Measurements from ENCODE around the gene CRK.
"Not testable (repeated sequence)": the region's sequence is repeated elsewhere in the genome, so short reads cannot be mapped to it uniquely, and the experiment has no call there.

Gene CRK

DNA sequence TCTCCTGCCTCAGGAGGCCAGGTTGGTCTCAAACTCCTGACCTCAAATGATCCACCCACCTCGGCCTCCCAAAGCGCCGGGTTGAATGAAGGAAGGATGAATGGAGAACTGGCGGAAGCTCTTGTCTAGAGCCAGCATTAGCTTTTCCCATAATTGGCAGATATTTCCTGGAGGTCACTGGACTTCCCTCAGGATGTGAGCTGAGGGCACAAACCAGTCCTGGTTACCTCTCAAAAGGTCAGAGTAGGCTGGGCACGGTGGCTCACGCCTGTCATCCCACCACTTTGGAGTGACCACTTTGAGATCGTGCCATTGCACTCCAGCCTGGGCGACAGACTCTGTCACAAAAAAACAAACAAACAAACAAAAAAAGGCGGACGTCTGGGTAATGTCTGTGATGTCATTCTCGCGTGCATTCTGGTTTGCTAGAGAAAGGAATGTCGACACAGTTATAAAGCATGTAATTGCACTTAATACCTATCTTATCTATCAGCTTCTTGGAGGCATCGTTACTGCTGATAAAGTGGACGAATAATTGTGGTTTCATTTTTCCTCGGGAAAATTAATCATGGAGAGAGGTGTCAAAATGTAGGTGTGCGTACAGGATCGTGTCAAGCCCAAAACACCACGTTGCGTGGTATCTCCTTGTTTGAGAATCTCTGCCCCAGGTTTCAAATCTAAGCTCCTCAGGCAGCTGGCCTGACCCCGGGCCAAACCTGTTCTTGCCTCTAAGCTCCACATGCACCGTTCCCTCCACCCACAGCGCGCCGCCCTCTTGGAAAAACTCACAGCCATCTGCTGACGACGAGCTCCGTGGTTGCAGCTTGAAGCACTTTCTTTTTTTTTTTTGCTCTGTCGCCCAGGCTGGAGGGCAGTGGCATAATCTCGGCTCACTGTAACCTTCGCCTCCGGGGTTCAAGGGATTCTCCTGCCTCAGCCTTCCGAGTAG is 6.4 kb upstream of the CRK start:
- no peak for DNase-seq

DNA sequence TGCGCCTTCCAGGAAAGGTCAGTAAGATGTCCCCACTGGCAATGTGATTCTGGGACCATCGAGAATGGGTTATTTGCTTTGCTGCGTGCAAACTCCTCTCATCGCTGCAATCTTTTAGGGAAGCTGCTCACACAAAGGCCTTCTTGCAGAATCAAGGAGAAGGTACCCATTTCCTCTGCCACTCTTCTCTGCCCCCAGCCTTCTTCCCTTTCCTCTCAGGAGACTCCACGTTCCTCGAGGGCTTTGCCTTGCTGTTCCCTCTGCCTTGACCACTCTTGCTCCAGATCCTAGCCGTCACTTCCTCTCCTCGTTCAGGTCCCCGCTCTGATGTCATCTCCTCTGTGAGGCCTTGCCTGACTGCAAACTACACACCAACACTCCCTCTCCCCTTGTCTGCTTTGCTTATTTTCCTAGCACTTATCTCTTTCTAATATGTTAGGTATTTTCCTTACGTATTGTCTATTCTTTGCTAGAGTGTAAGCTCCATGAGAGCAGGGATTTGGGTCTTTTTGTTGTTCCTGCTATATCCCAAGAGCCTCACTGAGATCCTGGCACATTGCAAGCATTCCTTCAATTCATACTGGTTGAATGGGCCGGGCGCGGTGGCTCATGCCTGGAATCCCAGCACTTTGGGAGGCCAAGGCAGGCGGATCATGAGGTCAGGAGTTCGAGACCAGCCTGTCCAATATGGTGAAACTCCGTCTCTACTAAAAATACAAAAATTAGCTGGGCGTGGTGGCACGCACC is 5.3 kb upstream of the CRK start:
- DNase-seq, result no peak

- DNase-seq, result no peak
These were observed 4.2 kb upstream of the CRK start for GRCh38 chr17:1460233-1460632.

GRCh38 chr17:1455291-1455796 is 688 bp downstream of the CRK start:
- DNase-seq, result peak; percentile 67

DNA sequence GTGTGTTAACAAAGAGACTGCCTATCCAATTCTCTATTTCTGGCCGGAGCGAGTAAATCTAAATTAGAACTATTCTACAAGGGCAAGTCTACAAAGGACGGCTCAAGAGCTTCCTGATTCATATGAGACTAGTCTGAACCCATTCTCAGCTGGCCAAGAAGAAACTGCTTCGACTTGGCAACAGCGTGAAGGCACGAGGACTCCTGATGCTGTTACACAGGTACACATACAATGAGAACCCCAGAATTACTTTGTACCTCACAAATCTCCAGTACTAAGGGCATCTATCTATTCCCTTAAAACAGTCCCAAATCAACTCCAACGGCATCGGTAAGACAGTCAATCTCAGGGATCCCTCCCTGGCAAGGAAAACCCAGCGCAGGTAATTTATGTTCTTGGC is 1.5 kb downstream of the CRK start:
- no peak for DNase-seq

DNA sequence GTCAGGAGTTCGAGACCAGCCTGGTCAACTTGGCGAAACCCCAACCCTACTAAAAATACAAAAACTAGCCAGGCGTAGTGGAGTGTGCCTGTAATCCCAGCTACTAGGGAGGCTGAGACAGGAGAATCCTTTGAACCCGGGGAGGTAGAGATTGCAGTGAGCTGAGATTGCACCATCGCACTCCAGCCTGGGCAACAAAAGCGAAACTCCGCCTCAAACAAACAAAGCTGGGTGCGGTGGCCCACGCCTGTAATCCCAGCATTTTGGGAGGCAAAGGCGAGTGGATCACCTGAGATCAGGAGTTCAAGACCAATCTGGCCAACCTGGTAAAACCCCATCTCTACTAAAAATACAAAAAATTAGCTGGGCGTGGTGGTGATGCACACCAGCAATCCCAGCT is 2.3 kb downstream of the CRK start:
- DNase-seq, result not testable (repeated sequence)

GRCh38 chr17:1452836-1453235 is 3.2 kb downstream of the CRK start:
- DNase-seq, result no peak

DNA sequence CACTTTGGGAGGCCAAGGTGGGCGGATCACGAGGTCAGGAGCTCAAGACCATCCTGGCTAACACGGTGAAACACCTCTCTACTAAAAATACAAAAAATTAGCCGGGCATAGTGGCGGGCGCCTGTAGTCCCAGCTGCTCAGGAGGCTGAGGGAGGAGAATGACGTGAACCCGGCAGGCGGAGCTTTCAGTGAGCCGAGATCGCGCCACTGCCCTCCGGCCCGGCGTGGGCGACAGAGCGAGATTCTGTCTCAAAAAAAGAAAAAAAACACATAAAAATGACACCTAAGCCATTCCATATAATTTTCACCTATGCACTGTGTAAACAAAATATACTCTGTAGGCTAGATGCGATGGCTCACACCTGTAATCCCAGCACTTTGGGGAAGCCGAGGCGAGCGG is 5.8 kb downstream of the CRK start:
- DNase-seq, result not testable (repeated sequence)

GRCh38 chr17:1449412-1449967 is 6.5 kb downstream of the CRK start:
- no peak for DNase-seq

- DNase-seq, result peak; percentile 26
These were observed 9.0 kb downstream of the CRK start for GRCh38 chr17:1447052-1447451.

DNA sequence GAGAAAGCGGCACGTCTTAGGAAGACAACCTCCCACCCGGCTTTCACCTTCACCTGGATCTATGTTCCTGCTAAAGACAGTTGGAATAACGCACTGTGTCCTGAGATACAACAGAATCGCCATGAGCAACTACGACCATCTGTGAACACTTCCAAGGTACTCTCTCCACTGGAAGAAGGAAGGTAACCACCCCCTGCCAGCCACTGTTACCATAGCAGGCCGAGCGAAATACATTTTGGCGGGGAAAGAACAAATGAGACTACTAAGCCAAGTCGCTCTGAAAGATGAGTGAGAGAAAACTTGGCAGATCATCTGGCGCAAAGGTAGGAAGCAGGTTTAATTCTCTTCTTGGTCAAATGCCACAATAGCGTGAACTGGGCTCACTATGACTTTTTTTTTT is 9.8 kb downstream of the CRK start:
- no peak for DNase-seq

- not testable (repeated sequence) for DNase-seq
These were observed 10.3 kb downstream of the CRK start for GRCh38 chr17:1445695-1446094.

DNA sequence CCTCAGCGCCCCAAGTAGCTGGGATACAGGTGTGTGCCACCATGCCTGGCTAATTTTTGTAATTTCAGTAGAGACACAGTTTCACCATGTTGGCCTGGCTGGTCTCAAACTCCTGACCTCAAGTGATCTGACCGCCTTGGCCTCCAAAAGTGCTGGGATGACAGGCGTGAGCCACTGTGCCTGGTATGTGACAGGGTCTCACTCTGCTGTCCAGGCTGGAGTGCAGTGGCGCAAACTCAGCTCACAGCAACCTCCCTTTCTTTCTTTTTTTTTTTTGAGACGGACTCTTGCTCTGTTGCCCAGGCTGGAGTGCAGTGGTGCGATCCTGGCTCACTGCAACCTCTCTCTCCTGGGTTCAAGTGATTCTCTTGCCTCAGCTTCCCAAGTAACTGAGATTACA is 13.3 kb downstream of the CRK start:
- DNase-seq, result not testable (repeated sequence)

- DNase-seq, result no peak
These were observed 13.8 kb downstream of the CRK start for GRCh38 chr17:1442187-1442586.

DNA sequence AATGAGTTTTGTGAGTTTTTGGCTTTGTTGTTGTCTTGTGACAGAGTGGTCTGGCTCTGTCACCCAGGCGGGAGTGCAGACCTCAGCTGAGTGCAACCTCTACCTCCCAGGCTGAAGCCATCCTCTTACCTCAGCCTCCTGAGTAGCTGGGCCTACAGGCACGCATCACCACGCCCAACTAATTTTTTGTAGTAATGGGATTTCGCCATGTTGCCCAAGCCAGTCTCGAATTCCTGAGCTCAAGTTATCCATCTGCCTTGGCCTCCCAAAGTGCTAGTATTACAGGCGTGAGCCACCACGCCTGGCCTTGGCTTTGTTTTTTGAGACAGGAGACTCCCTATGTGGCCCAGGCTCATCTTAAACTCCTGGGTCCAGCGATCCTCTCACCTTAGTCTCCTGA is 15.1 kb downstream of the CRK start:
- no peak for DNase-seq

- DNase-seq, result peak; percentile 73
These were observed 17.4 kb downstream of the CRK start for GRCh38 chr17:1438593-1439083.

GRCh38 chr17:1435326-1435725 is 20.7 kb downstream of the CRK start:
- no peak for DNase-seq

GRCh38 chr17:1434150-1434549 is 21.9 kb downstream of the CRK start:
- no peak for DNase-seq

DNA sequence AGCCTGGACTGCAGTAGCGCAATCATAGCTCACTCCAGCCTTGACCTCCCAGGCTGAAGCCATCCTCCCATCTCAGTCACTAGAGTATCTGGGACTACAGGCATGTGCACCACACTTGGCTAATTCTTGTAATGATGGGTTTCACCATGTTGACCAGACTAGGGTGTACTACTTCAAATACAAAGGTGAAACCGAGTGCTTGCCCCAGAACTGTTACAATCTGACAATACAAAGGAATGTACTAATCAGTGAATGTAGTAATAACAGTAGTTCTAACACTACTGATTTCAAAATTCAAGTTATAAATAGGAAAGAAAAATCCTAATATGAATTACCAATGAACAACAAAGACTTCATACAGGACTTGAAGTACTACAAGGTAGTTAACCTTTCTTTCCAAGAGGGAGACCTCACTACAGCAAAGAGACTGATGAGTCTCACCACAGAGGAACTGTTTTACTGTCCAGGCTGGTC is 24.4 kb downstream of the CRK start:
- DNase-seq, result no peak

GRCh38 chr17:1423456-1424135 is 32.4 kb downstream of the CRK start:
- no peak for DNase-seq

- peak; percentile 94 for DNase-seq
These were observed 33.1 kb downstream of the CRK start for GRCh38 chr17:1422885-1423284.

- no peak for DNase-seq
These were observed 34.6 kb downstream of the CRK start for GRCh38 chr17:1421470-1421869.

DNA sequence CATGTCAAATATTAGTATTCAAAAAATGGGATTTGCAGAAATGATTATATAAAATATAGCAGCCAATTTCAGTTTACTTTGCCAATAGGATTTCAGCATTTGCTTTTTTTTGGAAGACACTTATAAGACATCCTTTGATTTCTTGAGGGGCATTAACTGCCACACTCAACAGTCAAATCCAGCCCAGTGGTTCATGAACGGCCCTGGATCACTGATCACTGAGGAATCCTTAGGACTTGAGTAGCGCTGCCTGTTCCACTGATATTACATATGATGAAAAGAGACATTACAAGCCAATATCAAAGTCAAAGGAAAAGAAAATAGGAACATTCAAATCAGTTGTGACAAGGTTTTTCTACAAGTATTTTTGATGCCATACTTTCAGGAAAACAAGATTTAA is 35.1 kb downstream of the CRK start:
- no peak for DNase-seq
